ENCODE measurements around the gene FREM3.
"Not testable (repeated sequence)": the region's sequence is repeated elsewhere in the genome, so short reads cannot be mapped to it uniquely, and the experiment has no call there.

DNA sequence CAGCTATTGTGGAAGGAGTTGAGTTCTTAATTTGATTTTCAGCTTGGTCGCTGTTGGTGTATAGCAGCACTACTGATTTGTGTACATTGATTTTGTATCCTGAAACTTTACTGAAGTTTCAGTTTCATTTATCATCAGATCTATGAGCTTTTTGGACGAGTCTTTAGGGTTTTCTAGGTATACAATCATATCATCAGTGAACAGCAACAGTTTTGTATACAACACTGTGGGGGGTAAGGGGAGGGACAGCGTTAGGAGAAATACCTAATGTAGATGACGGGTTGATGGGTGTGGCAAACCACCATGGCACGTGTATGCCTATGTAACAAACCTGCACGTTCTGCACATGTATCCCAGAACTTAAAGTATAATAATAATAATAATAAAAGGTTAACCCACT lies 35.6 kb upstream of the FREM3 start:
- TF ChIP-seq, protein P1, sequence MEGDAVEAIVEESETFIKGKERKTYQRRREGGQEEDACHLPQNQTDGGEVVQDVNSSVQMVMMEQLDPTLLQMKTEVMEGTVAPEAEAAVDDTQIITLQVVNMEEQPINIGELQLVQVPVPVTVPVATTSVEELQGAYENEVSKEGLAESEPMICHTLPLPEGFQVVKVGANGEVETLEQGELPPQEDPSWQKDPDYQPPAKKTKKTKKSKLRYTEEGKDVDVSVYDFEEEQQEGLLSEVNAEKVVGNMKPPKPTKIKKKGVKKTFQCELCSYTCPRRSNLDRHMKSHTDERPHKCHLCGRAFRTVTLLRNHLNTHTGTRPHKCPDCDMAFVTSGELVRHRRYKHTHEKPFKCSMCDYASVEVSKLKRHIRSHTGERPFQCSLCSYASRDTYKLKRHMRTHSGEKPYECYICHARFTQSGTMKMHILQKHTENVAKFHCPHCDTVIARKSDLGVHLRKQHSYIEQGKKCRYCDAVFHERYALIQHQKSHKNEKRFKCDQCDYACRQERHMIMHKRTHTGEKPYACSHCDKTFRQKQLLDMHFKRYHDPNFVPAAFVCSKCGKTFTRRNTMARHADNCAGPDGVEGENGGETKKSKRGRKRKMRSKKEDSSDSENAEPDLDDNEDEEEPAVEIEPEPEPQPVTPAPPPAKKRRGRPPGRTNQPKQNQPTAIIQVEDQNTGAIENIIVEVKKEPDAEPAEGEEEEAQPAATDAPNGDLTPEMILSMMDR (IDR thresholded peaks at IDR 0.05), result not testable (repeated sequence)
- TF ChIP-seq EZH2, EZH2phosphoT487 (IDR thresholded peaks at IDR 0.05): not testable (repeated sequence)
